HEK293 (cell line): ENCODE results near the gene TCERG1L.

Experiments used
- CTCF ChIA-PET: fragments of 350-600 bp; formaldehyde crosslinking; extraction: SDS; loops from one replicate; lab custom pipeline; 2021; ENCODE audit warnings: antibody characterized with exemption; lab: Yijun Ruan, JAX
- POLR2A ChIA-PET: fragments of 300-600 bp; formaldehyde crosslinking; extraction: SDS; loops from one replicate; lab custom pipeline; 2020; ENCODE audit warnings: antibody characterized with exemption, inconsistent platforms; lab: Yijun Ruan, JAX
- H3K27ac ChIP-seq: fragments of 200-500 bp; sonication (Bioruptor generic); 2 replicates; pipeline ENCODE4 v1.5.1; 2014; ENCODE audit warnings: low read depth, low read length, control low read depth, inconsistent platforms; ENCODE audit errors: extremely low read depth
- H3K36me3 ChIP-seq, 2 experiments: fragments of 200-500 bp in 1 of 2; sonication (Bioruptor generic) in 1 of 2; 1 replicate in 1 of 2; 2 replicates in 1 of 2; pipeline ENCODE4 v1.5.1; 2014 to 2017; ENCODE audit warnings: inconsistent platforms in 2 of 2, low read length in 2 of 2; ENCODE audit not compliant: control insufficient read depth in 2 of 2, insufficient read depth in 1 of 2
- H3K4me1 ChIP-seq: fragments of 200-500 bp; sonication (Bioruptor generic); 2 replicates; pipeline ENCODE4 v1.5.1; 2014; ENCODE audit warnings: mild to moderate bottlenecking, low read length, inconsistent platforms; ENCODE audit not compliant: control insufficient read depth, insufficient read depth
- H3K4me3 ChIP-seq: 2 replicates; pipeline ENCODE4 v1.5.1; 2011; ENCODE audit warnings: low read depth, mild to moderate bottlenecking, control low read depth, low read length, moderate library complexity
- H3K9me3 ChIP-seq: fragments of 200-500 bp; sonication (Bioruptor generic); 2 replicates; pipeline ENCODE4 v1.5.1; 2014; ENCODE audit warnings: low read depth, low read length, inconsistent platforms; ENCODE audit not compliant: control insufficient read depth, insufficient read depth
- GLI4 ChIP-seq: fragments of 450-650 bp; formaldehyde crosslinking; IDR thresholded peaks from 2 replicates; pipeline ENCODE4 v1.5.1; 2016; ENCODE audit warnings: missing biosample characterization, missing genetic modification characterization
- IKZF3 ChIP-seq: fragments of 450-650 bp; IDR thresholded peaks from 2 replicates; pipeline ENCODE4 v1.5.0; 2018; ENCODE audit warnings: missing biosample characterization, mild to moderate bottlenecking, missing genetic modification characterization, moderate library complexity
- PRDM6 ChIP-seq: fragments of 450-650 bp; formaldehyde crosslinking; IDR thresholded peaks from 2 replicates; pipeline ENCODE4 v1.5.1; 2017; ENCODE audit warnings: missing biosample characterization, missing genetic modification characterization
- SETDB1 ChIP-seq: IDR thresholded peaks from one replicate; pipeline ENCODE4 v1.6.1; 2017; ENCODE audit warnings: mild to moderate bottlenecking, low read length, moderate library complexity, mixed read lengths; ENCODE audit not compliant: insufficient read length
- ZBTB20 ChIP-seq: fragments of 450-650 bp; formaldehyde crosslinking; IDR thresholded peaks from 2 replicates; pipeline ENCODE4 v1.5.1; 2016; ENCODE audit warnings: missing biosample characterization, missing genetic modification characterization
- ZFP41 ChIP-seq: fragments of 450-650 bp; formaldehyde crosslinking; IDR thresholded peaks from 2 replicates; pipeline ENCODE4 v1.5.1; 2016; ENCODE audit warnings: missing biosample characterization, missing genetic modification characterization, borderline replicate concordance
- ZNF19 ChIP-seq: fragments of 450-650 bp; formaldehyde crosslinking; IDR thresholded peaks from 2 replicates; pipeline ENCODE4; 2016; ENCODE audit warnings: missing biosample characterization, missing genetic modification characterization, low read depth
- ZNF292 ChIP-seq: fragments of 450-650 bp; formaldehyde crosslinking; IDR thresholded peaks from 2 replicates; pipeline ENCODE4 v1.5.1; 2016; ENCODE audit warnings: low read depth, missing biosample characterization, missing genetic modification characterization, borderline replicate concordance
- ZNF621 ChIP-seq: fragments of 450-650 bp; formaldehyde crosslinking; IDR thresholded peaks from 2 replicates; pipeline ENCODE4 v1.5.1; 2017; ENCODE audit warnings: missing biosample characterization, missing genetic modification characterization
- ZNF624 ChIP-seq: fragments of 450-650 bp; formaldehyde crosslinking; IDR thresholded peaks from 2 replicates; pipeline ENCODE4 v1.5.1; 2017; ENCODE audit warnings: missing biosample characterization, missing genetic modification characterization
- ZNF768 ChIP-seq: fragments of 450-650 bp; formaldehyde crosslinking; IDR thresholded peaks from 2 replicates; pipeline ENCODE4 v1.5.1; 2018; ENCODE audit warnings: missing biosample characterization, mild to moderate bottlenecking, missing genetic modification characterization
- ZNF792 ChIP-seq: fragments of 450-650 bp; formaldehyde crosslinking; IDR thresholded peaks from 2 replicates; pipeline ENCODE4 v1.5.1; 2016; ENCODE audit warnings: missing biosample characterization, missing genetic modification characterization
- ZSCAN16 ChIP-seq: fragments of 450-650 bp; formaldehyde crosslinking; IDR thresholded peaks from 2 replicates; pipeline ENCODE4 v1.5.1; 2016; ENCODE audit warnings: missing biosample characterization, missing genetic modification characterization
- TF ChIP-seq, protein P1 (sequence below): fragments of 450-650 bp; formaldehyde crosslinking; conservative IDR thresholded peaks from 2 replicates; pipeline ENCODE4 v1.5.1; 2016; ENCODE audit warnings: low read depth, missing biosample characterization, missing genetic modification characterization
- TF ChIP-seq, protein P2 (sequence below): fragments of 450-650 bp; IDR thresholded peaks from 2 replicates; pipeline ENCODE4 v1.5.1; 2018; ENCODE audit warnings: missing biosample characterization, missing genetic modification characterization
- TF ChIP-seq, protein P3 (sequence below): fragments of 450-650 bp; formaldehyde crosslinking; IDR thresholded peaks from 2 replicates; pipeline ENCODE4 v1.5.1; 2017; ENCODE audit warnings: missing biosample characterization, missing genetic modification characterization

The TCERG1L gene

GRCh38 chr10:131273476-131273875 is 38.0 kb downstream of the TCERG1L start (continued):
- TF ChIP-seq, protein P1, sequence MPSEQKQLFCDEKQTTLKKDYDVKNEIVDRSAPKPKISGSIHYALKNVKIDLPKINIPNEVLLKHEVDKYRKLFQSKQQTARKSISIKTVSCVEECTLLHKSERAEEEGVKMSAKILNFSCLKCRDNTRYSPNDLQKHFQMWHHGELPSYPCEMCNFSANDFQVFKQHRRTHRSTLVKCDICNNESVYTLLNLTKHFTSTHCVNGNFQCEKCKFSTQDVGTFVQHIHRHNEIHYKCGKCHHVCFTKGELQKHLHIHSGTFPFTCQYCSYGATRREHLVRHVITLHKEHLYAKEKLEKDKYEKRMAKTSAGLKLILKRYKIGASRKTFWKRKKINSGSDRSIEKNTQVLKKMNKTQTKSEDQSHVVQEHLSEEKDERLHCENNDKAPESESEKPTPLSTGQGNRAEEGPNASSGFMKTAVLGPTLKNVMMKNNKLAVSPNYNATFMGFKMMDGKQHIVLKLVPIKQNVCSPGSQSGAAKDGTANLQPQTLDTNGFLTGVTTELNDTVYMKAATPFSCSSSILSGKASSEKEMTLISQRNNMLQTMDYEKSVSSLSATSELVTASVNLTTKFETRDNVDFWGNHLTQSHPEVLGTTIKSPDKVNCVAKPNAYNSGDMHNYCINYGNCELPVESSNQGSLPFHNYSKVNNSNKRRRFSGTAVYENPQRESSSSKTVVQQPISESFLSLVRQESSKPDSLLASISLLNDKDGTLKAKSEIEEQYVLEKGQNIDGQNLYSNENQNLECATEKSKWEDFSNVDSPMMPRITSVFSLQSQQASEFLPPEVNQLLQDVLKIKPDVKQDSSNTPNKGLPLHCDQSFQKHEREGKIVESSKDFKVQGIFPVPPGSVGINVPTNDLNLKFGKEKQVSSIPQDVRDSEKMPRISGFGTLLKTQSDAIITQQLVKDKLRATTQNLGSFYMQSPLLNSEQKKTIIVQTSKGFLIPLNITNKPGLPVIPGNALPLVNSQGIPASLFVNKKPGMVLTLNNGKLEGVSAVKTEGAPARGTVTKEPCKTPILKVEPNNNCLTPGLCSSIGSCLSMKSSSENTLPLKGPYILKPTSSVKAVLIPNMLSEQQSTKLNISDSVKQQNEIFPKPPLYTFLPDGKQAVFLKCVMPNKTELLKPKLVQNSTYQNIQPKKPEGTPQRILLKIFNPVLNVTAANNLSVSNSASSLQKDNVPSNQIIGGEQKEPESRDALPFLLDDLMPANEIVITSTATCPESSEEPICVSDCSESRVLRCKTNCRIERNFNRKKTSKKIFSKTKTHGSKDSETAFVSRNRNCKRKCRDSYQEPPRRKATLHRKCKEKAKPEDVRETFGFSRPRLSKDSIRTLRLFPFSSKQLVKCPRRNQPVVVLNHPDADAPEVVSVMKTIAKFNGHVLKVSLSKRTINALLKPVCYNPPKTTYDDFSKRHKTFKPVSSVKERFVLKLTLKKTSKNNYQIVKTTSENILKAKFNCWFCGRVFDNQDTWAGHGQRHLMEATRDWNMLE (tag by site-specific recombination): no peak
- TF ChIP-seq GLI4 (tag by site-specific recombination): no peak
- TF ChIP-seq ZSCAN16 (tag by site-specific recombination): no peak
- TF ChIP-seq ZNF621 (tag by site-specific recombination): no peak

GRCh38 chr10:131272897-131273451 is 38.5 kb downstream of the TCERG1L start:
- ChIA-PET CTCF (no interaction called here), POLR2A (no interaction called here)
- no peaks in the 10 kb centered on the region for H3K4me1 ChIP-seq

DNA sequence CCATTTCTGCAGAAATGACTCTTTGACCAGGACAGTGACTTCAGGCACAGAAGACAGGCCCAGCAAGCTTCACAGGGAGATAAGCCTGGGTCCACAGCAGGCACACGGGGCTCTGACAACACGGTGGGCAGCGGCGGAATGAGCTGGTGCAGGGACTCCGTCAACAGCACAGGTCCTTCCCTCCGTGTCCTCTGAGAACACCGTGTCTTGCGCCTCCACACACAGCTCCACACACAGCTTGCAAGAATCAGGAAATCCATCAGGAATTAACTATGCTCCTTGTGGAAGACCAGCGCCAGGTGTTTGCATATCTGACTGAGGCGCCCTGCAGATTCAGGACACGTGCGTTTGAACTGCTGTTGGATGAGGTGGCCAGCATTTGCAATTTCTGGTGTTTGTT is 39.6 kb downstream of the TCERG1L start:
- Histone ChIP-seq H3K27ac (no peak overlapping the region), H3K4me1 (no peaks in the 10 kb centered on the region), H3K36me3 (no peaks in the 10 kb centered on the region), H3K4me3 (no peak overlapping the region), H3K9me3 (no peaks in the 10 kb centered on the region)
- ChIA-PET POLR2A (no interaction called here), CTCF (no interaction called here)
- TF ChIP-seq PRDM6 (tag by site-specific recombination): no peak
- TF ChIP-seq ZNF624 (tag by site-specific recombination): no peak

More at GRCh38 chr10:131272897-131273451, 38.5 kb downstream of the TCERG1L start:
- Histone ChIP-seq H3K9me3 (no peaks in the 10 kb centered on the region), H3K4me3 (no peak overlapping the region), H3K36me3 (no peaks in the 10 kb centered on the region), H3K27ac (no peak overlapping the region)
- TF ChIP-seq IKZF3 (tag by site-specific recombination) (no peak), ZBTB20 (tag by site-specific recombination) (no peak), ZFP41 (tag by site-specific recombination) (no peak), ZNF19 (tag by site-specific recombination) (no peak), SETDB1 (no peak), ZNF292 (tag by site-specific recombination) (no peak), ZNF768 (tag by site-specific recombination) (no peak), ZNF792 (no peak)
- TF ChIP-seq, protein P2, sequence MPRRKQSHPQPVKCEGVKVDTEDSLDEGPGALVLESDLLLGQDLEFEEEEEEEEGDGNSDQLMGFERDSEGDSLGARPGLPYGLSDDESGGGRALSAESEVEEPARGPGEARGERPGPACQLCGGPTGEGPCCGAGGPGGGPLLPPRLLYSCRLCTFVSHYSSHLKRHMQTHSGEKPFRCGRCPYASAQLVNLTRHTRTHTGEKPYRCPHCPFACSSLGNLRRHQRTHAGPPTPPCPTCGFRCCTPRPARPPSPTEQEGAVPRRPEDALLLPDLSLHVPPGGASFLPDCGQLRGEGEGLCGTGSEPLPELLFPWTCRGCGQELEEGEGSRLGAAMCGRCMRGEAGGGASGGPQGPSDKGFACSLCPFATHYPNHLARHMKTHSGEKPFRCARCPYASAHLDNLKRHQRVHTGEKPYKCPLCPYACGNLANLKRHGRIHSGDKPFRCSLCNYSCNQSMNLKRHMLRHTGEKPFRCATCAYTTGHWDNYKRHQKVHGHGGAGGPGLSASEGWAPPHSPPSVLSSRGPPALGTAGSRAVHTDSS (tag by site-specific recombination): no peak
- TF ChIP-seq, protein P3, sequence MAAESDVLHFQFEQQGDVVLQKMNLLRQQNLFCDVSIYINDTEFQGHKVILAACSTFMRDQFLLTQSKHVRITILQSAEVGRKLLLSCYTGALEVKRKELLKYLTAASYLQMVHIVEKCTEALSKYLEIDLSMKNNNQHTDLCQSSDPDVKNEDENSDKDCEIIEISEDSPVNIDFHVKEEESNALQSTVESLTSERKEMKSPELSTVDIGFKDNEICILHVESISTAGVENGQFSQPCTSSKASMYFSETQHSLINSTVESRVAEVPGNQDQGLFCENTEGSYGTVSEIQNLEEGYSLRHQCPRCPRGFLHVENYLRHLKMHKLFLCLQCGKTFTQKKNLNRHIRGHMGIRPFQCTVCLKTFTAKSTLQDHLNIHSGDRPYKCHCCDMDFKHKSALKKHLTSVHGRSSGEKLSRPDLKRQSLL (tag by site-specific recombination): no peak
